ENCODE data around the gene DISP3. TPM values are rescaled to one million over a fixed set of nuclear protein-coding genes. Genes with fewer than 3 reads are reported as not detected.

Gene DISP3
- total RNA-seq, 1 experiment from 2014 or later, result 2.3 TPM

- Histone ChIP-seq H2AFZ (ENCODE audit: low read depth, low read length, poor library complexity, severe bottlenecking) (no peak overlapping the region), H3K36me3 (ENCODE audit: control insufficient read depth in 1 of 2, insufficient read depth in 2 of 2, low read length in 2 of 2) (no peaks in the 10 kb centered on the region), H3K9me2 (ENCODE audit: insufficient read depth) (no peaks in the 10 kb centered on the region), H3K79me2 (ENCODE audit: insufficient read depth, low read length) (no peaks in the 10 kb centered on the region), H3K9me3 (ENCODE audit: control insufficient read depth in 1 of 2, insufficient read depth in 1 of 2, low read depth in 1 of 2, low read length in 2 of 2) (no peaks in the 10 kb centered on the region), H3K4me2 (ENCODE audit: low read length) (no peak overlapping the region), H3K4me1 (ENCODE audit: control insufficient read depth in 1 of 2, insufficient read depth in 2 of 2, low read length in 2 of 2) (no peaks in the 10 kb centered on the region), H3K27ac (ENCODE audit: low read depth, low read length) (no peak overlapping the region), H3K4me3 (replicated peaks in 1 of 2; ENCODE audit: low read depth in 1 of 2, low read length in 2 of 2) (no peak overlapping the region), H3K27me3 (ENCODE audit: insufficient read depth, low read length) (peaks cover 63% of the 10 kb centered on the region), H3K9ac (ENCODE audit: low read length) (no peak overlapping the region), H4K20me1 (ENCODE audit: insufficient read depth) (no peaks in the 10 kb centered on the region)
- ATAC-seq (no peak), DNase-seq (ENCODE audit: low read depth, low spot score) (no peak)
- CTCF ChIA-PET, result no interaction called here
- RAD21 ChIA-PET (ENCODE audit: low non-redundant PET in 1 of 2, low total read pairs in 2 of 2, uncharacterized antibody in 2 of 2, unreplicated experiment in 2 of 2), result no interaction called here
- POLR2A ChIA-PET, result no interaction called here
- intact Hi-C loops (cut with micrococcal nuclease), result no loop called here
- TF ChIP-seq EGR1 (IDR thresholded peaks at IDR 0.05; ENCODE audit: low read depth), result no peak
- TF ChIP-seq FOSL1 (IDR thresholded peaks at IDR 0.05; ENCODE audit: low read depth), result no peak
- no peak for TF ChIP-seq ZFX (IDR thresholded peaks at IDR 0.05)
- TF ChIP-seq YY1 (IDR thresholded peaks at IDR 0.05; ENCODE audit: extremely low read depth, insufficient replicate concordance, low read depth, low read length), result no peak
- no peak for TF ChIP-seq EZH2phosphoT487 (IDR thresholded peaks at IDR 0.05; ENCODE audit: borderline replicate concordance)
- TF ChIP-seq SP1 (IDR thresholded peaks at IDR 0.05; ENCODE audit: low read depth), result no peak
- no peak for TF ChIP-seq POLR2AphosphoS5 (IDR thresholded peaks at IDR 0.05; ENCODE audit: low read depth, low read length)
- TF ChIP-seq ELF1 (IDR thresholded peaks at IDR 0.05; ENCODE audit: borderline replicate concordance, low read depth), result no peak
- no peak for TF ChIP-seq SRF (IDR thresholded peaks at IDR 0.05; ENCODE audit: low read depth)
- TF ChIP-seq, protein P1, sequence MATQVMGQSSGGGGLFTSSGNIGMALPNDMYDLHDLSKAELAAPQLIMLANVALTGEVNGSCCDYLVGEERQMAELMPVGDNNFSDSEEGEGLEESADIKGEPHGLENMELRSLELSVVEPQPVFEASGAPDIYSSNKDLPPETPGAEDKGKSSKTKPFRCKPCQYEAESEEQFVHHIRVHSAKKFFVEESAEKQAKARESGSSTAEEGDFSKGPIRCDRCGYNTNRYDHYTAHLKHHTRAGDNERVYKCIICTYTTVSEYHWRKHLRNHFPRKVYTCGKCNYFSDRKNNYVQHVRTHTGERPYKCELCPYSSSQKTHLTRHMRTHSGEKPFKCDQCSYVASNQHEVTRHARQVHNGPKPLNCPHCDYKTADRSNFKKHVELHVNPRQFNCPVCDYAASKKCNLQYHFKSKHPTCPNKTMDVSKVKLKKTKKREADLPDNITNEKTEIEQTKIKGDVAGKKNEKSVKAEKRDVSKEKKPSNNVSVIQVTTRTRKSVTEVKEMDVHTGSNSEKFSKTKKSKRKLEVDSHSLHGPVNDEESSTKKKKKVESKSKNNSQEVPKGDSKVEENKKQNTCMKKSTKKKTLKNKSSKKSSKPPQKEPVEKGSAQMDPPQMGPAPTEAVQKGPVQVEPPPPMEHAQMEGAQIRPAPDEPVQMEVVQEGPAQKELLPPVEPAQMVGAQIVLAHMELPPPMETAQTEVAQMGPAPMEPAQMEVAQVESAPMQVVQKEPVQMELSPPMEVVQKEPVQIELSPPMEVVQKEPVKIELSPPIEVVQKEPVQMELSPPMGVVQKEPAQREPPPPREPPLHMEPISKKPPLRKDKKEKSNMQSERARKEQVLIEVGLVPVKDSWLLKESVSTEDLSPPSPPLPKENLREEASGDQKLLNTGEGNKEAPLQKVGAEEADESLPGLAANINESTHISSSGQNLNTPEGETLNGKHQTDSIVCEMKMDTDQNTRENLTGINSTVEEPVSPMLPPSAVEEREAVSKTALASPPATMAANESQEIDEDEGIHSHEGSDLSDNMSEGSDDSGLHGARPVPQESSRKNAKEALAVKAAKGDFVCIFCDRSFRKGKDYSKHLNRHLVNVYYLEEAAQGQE (IDR thresholded peaks at IDR 0.05; ENCODE audit: low read depth), result no peak
- TF ChIP-seq EZH2 (IDR thresholded peaks at IDR 0.05), result no peak
- BruUV-seq (replicated peaks), result no TSS peak
Observed at GRCh38 chr1:11472741-11473140, 6.2 kb upstream of the DISP3 start.

Data from HCT116 (cell line).